Vagina (tissue), 2 donors: Measurements from ENCODE around the gene CARHSP1.

Source experiments
- POLR2A ChIP-seq, 2 donors: fragments of 450-650 bp; IDR thresholded peaks; one replicate each; pipeline ENCODE4 v1.6.1; 2017; ENCODE audit warnings: antibody characterized with exemption in 2 of 2, mild to moderate bottlenecking in 2 of 2, moderate library complexity in 2 of 2
- TF ChIP-seq, protein P1 (sequence below), 3 experiments: fragments of 450-650 bp in 2 of 3; fragments of 200-600 bp in 1 of 3; sonication (generic) in 1 of 3; IDR thresholded peaks; one replicate each; pipeline ENCODE4 v1.5.1; 2017 to 2019; ENCODE audit warnings: antibody characterized with exemption in 3 of 3, mild to moderate bottlenecking in 2 of 3, moderate library complexity in 2 of 3

GRCh38 chr16:8872967-8873865 lies 4.4 kb upstream of the CARHSP1 start:
- TF ChIP-seq, protein P1, sequence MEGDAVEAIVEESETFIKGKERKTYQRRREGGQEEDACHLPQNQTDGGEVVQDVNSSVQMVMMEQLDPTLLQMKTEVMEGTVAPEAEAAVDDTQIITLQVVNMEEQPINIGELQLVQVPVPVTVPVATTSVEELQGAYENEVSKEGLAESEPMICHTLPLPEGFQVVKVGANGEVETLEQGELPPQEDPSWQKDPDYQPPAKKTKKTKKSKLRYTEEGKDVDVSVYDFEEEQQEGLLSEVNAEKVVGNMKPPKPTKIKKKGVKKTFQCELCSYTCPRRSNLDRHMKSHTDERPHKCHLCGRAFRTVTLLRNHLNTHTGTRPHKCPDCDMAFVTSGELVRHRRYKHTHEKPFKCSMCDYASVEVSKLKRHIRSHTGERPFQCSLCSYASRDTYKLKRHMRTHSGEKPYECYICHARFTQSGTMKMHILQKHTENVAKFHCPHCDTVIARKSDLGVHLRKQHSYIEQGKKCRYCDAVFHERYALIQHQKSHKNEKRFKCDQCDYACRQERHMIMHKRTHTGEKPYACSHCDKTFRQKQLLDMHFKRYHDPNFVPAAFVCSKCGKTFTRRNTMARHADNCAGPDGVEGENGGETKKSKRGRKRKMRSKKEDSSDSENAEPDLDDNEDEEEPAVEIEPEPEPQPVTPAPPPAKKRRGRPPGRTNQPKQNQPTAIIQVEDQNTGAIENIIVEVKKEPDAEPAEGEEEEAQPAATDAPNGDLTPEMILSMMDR (IDR thresholded peaks at IDR 0.05): no peak
- no peak for TF ChIP-seq POLR2A (IDR thresholded peaks at IDR 0.05)
